ENCODE data around the gene PFKL.
A peak's percentile ranks its signal among the peaks of the same experiment; 100 is the strongest.

PFKL gene

GRCh38 chr21:44364151-44365053, 64.5 kb downstream of the PFKL start:
- TF ChIP-seq POLR2AphosphoS5 (IDR thresholded peaks at IDR 0.05; ENCODE audit: borderline replicate concordance, low read depth, low read length) (no peak), EZH2 (IDR thresholded peaks at IDR 0.05) (no peak), FOXP2 (optimal IDR thresholded peaks at IDR 0.05; ENCODE audit: control extremely low read depth, extremely low read length, insufficient read depth) (no peak)
- DNase-seq (ENCODE audit: low read depth, low spot score) = no peak
- Histone ChIP-seq H3K9me3 (ENCODE audit: low read depth, low read length) (no peaks in the 10 kb centered on the region), H3K4me3 (no peak overlapping the region), H3K9ac (ENCODE audit: insufficient read length) (no peak overlapping the region), H3K36me3 (ENCODE audit: insufficient read depth, low read length) (no peaks in the 10 kb centered on the region), H3K27ac (no peak overlapping the region)

GRCh38 chr21:44365251-44365966, 65.6 kb downstream of the PFKL start:
- no peak overlapping the region for H3K27ac ChIP-seq
- no peak overlapping the region for H3K9ac ChIP-seq (ENCODE audit: insufficient read length)
- TF ChIP-seq EZH2 (IDR thresholded peaks at IDR 0.05) = no peak
- no peak for TF ChIP-seq FOXP2 (optimal IDR thresholded peaks at IDR 0.05; ENCODE audit: control extremely low read depth, extremely low read length, insufficient read depth)
- no peak for TF ChIP-seq POLR2AphosphoS5 (IDR thresholded peaks at IDR 0.05; ENCODE audit: borderline replicate concordance, low read depth, low read length)
- no peak overlapping the region for H3K4me3 ChIP-seq
- no peaks in the 10 kb centered on the region for H3K36me3 ChIP-seq (ENCODE audit: insufficient read depth, low read length)
- H3K9me3 ChIP-seq (ENCODE audit: low read depth, low read length) = no peaks in the 10 kb centered on the region
- DNase-seq (ENCODE audit: low read depth, low spot score) = no peak

GRCh38 chr21:44365967-44366585, 66.2 kb downstream of the PFKL start:
- H3K4me3 ChIP-seq = no peak overlapping the region
- TF ChIP-seq POLR2AphosphoS5 (IDR thresholded peaks at IDR 0.05; ENCODE audit: borderline replicate concordance, low read depth, low read length) (no peak), FOXP2 (optimal IDR thresholded peaks at IDR 0.05; ENCODE audit: control extremely low read depth, extremely low read length, insufficient read depth) (no peak), EZH2 (IDR thresholded peaks at IDR 0.05) (no peak)
- no peak for DNase-seq (ENCODE audit: low read depth, low spot score)
- no peaks in the 10 kb centered on the region for H3K36me3 ChIP-seq (ENCODE audit: insufficient read depth, low read length)
- no peak overlapping the region for H3K27ac ChIP-seq
- H3K9ac ChIP-seq (ENCODE audit: insufficient read length) = no peak overlapping the region
- H3K9me3 ChIP-seq (ENCODE audit: low read depth, low read length) = no peaks in the 10 kb centered on the region

GRCh38 chr21:44366586-44367211, 66.8 kb downstream of the PFKL start:
- no peak for DNase-seq (ENCODE audit: low read depth, low spot score)
- H3K27ac ChIP-seq = no peak overlapping the region
- no peak for TF ChIP-seq EZH2 (IDR thresholded peaks at IDR 0.05)
- TF ChIP-seq FOXP2 (optimal IDR thresholded peaks at IDR 0.05; ENCODE audit: control extremely low read depth, extremely low read length, insufficient read depth) = no peak
- TF ChIP-seq POLR2AphosphoS5 (IDR thresholded peaks at IDR 0.05; ENCODE audit: borderline replicate concordance, low read depth, low read length) = no peak
- H3K36me3 ChIP-seq (ENCODE audit: insufficient read depth, low read length) = no peaks in the 10 kb centered on the region
- H3K9me3 ChIP-seq (ENCODE audit: low read depth, low read length) = no peaks in the 10 kb centered on the region
- no peak overlapping the region for H3K4me3 ChIP-seq
- H3K9ac ChIP-seq (ENCODE audit: insufficient read length) = no peak overlapping the region

- no peak for DNase-seq (ENCODE audit: low read depth, low spot score)
- TF ChIP-seq FOXP2 (optimal IDR thresholded peaks at IDR 0.05; ENCODE audit: control extremely low read depth, extremely low read length, insufficient read depth) (no peak), POLR2AphosphoS5 (IDR thresholded peaks at IDR 0.05; ENCODE audit: borderline replicate concordance, low read depth, low read length) (no peak), EZH2 (IDR thresholded peaks at IDR 0.05) (no peak)
- Histone ChIP-seq H3K4me3 (no peak overlapping the region), H3K9ac (ENCODE audit: insufficient read length) (no peak overlapping the region), H3K27ac (no peak overlapping the region), H3K36me3 (ENCODE audit: insufficient read depth, low read length) (no peaks in the 10 kb centered on the region), H3K9me3 (ENCODE audit: low read depth, low read length) (no peaks in the 10 kb centered on the region)
Observed at GRCh38 chr21:44368711-44369446, 69.0 kb downstream of the PFKL start.

DNA sequence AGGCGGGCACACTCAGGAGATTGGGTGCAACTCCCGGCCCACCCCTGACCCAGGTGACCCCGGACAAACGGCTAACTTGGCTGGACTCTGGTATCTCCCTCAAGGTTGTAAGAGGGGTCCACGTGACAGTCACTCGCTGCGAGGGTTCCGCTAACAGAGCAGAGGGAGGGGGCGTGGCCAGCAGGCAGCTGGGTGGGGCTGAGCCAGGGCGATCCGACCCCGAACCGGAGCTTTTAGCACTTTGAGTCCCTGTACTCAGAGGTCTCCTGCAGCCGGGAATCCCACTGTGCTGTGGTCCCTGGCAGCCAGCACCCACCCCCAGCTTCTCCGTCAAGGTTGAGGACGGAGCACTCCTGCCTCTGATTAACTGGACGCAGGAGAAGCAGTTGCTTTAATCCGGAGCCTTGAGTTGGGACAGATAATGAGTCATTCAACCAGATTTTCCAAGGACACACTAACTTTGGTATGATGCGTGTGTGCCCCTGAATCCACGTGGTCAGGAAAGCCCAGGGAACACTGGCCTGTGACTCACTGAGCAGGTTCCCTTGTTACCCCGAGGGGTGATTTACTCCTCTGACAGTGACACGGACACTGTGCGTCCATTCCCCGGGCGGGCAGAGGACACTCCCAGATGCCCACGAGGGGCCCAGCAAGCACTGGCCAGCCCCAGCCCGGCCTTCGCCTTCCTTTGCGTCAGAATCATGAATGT, 70.3 kb downstream of the PFKL start:
- H3K27ac ChIP-seq = no peak overlapping the region

GRCh38 chr21:44370786-44371410, 71.0 kb downstream of the PFKL start:
- no peak for TF ChIP-seq FOXP2 (optimal IDR thresholded peaks at IDR 0.05; ENCODE audit: control extremely low read depth, extremely low read length, insufficient read depth)
- TF ChIP-seq POLR2AphosphoS5 (IDR thresholded peaks at IDR 0.05; ENCODE audit: borderline replicate concordance, low read depth, low read length) = no peak
- TF ChIP-seq EZH2 (IDR thresholded peaks at IDR 0.05) = no peak
- no peaks in the 10 kb centered on the region for H3K36me3 ChIP-seq (ENCODE audit: insufficient read depth, low read length)
- H3K27ac ChIP-seq = no peak overlapping the region
- H3K9me3 ChIP-seq (ENCODE audit: low read depth, low read length) = no peaks in the 10 kb centered on the region
- H3K9ac ChIP-seq (ENCODE audit: insufficient read length) = no peak overlapping the region
- no peak overlapping the region for H3K4me3 ChIP-seq
- no peak for DNase-seq (ENCODE audit: low read depth, low spot score)

More for the DNA sequence above, 70.3 kb downstream of the PFKL start:
- no peak for DNase-seq (ENCODE audit: low read depth, low spot score)
- Histone ChIP-seq H3K36me3 (ENCODE audit: insufficient read depth, low read length) (no peaks in the 10 kb centered on the region), H3K9ac (ENCODE audit: insufficient read length) (no peak overlapping the region), H3K9me3 (ENCODE audit: low read depth, low read length) (no peaks in the 10 kb centered on the region), H3K4me3 (peak overlapping the region; percentile 55)
- TF ChIP-seq POLR2AphosphoS5 (IDR thresholded peaks at IDR 0.05; ENCODE audit: borderline replicate concordance, low read depth, low read length) = no peak
